H1 (cell line): ENCODE measurements around the gene RTKN2.

Experiments used
- ATF3 ChIP-seq: IDR thresholded peaks from 2 replicates; pipeline ENCODE4 v1.6.1; 2011; ENCODE audit warnings: low read depth, mild to moderate bottlenecking, low read length; ENCODE audit not compliant: insufficient read depth
- CBX5 ChIP-seq: fragments of 300-800, 300-1000 bp; sonication (generic); IDR thresholded peaks from 2 replicates; pipeline ENCODE4 v1.7.1; 2016; ENCODE audit warnings: antibody characterized with exemption, low read length, low read depth
- CHD2 ChIP-seq: IDR thresholded peaks from 2 replicates; pipeline ENCODE4 v1.6.1; 2012; ENCODE audit warnings: low read length, improper control_type of control experiment
- CREB1 ChIP-seq: IDR thresholded peaks from 2 replicates; pipeline ENCODE4 v1.6.1; 2012; ENCODE audit warnings: inconsistent platforms
- POLR2A ChIP-seq, 2 experiments: IDR thresholded peaks; 1 replicate in 1 of 2; 2 replicates in 1 of 2; pipeline ENCODE4 v1.6.1; 2011; ENCODE audit warnings: low read depth in 2 of 2, low read length in 2 of 2, mild to moderate bottlenecking in 2 of 2; ENCODE audit errors: control extremely low read depth in 1 of 2
- YY1 ChIP-seq: IDR thresholded peaks from 2 replicates; pipeline ENCODE4 v1.6.1; 2011; ENCODE audit warnings: low read depth, mild to moderate bottlenecking, low read length
- TF ChIP-seq, protein P1 (sequence below): IDR thresholded peaks from 2 replicates; pipeline ENCODE4 v1.6.1; 2012; ENCODE audit warnings: low read length, inconsistent platforms

- TF ChIP-seq ATF3, result no peak
- TF ChIP-seq, protein P1, sequence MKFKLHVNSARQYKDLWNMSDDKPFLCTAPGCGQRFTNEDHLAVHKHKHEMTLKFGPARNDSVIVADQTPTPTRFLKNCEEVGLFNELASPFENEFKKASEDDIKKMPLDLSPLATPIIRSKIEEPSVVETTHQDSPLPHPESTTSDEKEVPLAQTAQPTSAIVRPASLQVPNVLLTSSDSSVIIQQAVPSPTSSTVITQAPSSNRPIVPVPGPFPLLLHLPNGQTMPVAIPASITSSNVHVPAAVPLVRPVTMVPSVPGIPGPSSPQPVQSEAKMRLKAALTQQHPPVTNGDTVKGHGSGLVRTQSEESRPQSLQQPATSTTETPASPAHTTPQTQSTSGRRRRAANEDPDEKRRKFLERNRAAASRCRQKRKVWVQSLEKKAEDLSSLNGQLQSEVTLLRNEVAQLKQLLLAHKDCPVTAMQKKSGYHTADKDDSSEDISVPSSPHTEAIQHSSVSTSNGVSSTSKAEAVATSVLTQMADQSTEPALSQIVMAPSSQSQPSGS, result no peak
- no peak for TF ChIP-seq CREB1
- TF ChIP-seq CHD2, result no peak
- TF ChIP-seq POLR2A (IDR thresholded peaks at IDR 0.05; ENCODE audit: control extremely low read depth in 1 of 2, low read depth in 2 of 2, low read length in 2 of 2), result no peak
- TF ChIP-seq CBX5, result no peak
- TF ChIP-seq YY1, result no peak
Measured at GRCh38 chr10:62264702-62265436, 3.8 kb downstream of the RTKN2 start.
